ENCODE data around the gene CPHXL.

Gene CPHXL

DNA sequence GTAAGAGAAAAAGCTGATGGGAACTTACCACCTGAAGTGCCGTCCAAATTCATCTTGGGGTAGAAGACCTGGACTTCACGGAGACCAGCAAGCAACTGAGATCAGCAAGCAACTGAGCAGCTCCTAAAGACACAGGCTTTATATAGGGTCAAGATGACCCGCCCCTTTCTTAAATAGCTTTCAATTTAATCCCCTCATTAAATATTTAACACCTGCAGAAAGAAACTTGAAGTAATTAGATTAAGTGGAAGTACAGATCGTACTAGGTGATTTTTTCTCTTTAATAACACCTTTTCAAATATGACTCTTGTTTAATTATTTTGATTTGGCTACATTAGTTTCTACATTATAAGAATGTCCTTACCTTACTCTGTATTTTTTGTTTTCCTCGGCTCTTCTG is at the start of gene CPHXL:
TSS of gene CPHXL (minus strand) at position 101 of the 400 bp plus-strand sequence. CDS start at position 53, 48 bp downstream.
- no peak for DNase-seq (ENCODE audit: low read depth)

- DNase-seq (ENCODE audit: low read depth) = no peak
Observed at GRCh38 chr16:75774197-75774596, 47.9 kb upstream of the CPHXL start.

DNA sequence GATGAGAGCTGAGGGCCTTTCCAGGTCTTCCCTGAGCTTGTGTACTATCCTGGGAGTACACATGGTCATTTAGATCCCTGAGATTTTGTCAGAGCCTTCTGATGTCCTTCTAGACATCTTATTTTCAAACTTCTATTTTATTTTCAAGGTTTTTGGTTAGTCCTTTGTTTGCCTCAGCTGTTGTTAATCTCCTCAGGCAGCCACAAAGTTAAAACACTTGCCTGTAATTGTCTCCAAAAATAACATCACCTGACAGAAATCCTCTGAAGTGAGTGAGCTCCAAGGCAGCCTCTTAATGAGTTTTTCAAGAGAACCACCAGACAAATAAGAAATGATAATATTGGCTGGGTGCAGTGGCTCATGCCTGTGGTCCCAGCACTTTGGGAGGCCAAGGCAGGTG is 43.8 kb upstream of the CPHXL start:
- DNase-seq (ENCODE audit: low read depth) = no peak

DNA sequence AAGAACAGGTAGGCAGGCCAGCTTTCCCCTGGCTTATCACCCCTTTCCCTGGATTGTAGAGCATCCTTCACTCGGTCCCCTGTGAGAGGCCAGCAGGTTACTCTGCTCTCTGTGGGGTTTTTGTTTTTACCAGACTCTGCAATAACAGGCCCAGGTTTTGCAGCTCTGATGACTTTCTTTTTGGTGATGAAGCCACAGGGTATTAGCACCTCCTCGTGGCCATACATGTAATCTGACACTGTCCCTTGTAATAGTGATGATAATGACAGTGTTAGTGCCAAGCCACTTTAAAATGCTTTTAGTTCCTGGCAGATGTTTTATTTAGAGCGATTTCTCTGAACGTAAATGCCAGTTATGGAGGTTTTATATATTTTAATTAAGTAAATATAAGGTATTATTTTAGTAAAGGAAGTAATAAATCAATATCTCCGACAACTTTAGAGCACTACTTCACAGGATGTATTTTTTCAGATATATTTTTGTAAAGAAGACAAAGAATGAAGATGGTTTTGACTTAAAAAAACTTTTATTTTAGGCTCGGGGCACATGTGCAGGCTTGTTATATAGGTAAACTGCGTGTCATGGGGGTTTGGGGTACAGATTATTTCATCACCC is 38.0 kb upstream of the CPHXL start:
- DNase-seq (ENCODE audit: low read depth) = peak; percentile 53

GRCh38 chr16:75763204-75763603 is 36.9 kb upstream of the CPHXL start:
- DNase-seq (ENCODE audit: low read depth) = no peak

- no peak for DNase-seq (ENCODE audit: low read depth)
Observed at GRCh38 chr16:75762746-75763145, 36.5 kb upstream of the CPHXL start.

DNA sequence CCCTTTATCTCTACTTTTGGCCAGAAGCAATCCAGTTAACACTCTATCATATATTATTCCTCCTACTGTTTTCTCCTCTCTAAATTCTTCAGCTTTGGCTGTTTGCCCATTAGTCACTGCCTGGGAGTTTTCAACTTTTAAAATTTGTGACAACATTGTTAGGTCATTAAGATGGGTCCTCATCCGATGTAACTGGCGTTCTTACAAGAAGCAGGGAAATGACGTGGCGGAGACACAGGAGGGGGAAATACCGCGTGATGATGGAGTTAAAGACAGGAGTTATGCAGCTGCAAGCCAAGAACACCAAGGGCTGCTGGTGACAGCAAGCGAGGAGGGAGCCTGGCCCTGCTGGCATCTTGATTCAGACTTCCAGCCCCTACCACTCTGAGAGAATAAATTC is 34.8 kb upstream of the CPHXL start:
- DNase-seq (ENCODE audit: low read depth) = no peak

GRCh38 chr16:75760018-75760519 is 33.8 kb upstream of the CPHXL start:
- no peak for DNase-seq (ENCODE audit: low read depth)

DNA sequence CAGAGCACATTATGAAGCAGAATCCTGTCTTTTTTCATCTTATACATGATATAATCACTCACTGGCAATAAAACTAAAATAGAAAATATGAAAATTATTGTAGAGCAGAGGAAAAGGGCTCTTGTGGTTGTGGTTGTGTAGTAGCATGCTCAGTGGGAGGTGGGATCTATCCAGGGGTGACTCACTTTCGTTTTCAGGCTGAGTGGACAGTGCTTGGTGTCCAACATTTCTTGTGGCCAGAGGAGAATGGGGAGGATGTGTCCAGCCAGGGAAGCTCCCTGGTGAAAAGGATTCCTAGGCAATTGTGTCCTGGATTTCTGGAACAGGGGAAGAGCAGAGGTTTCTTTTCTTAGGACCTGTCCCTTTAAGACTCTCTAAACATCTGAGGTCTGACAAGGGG is 31.9 kb upstream of the CPHXL start:
- DNase-seq (ENCODE audit: low read depth) = no peak

DNA sequence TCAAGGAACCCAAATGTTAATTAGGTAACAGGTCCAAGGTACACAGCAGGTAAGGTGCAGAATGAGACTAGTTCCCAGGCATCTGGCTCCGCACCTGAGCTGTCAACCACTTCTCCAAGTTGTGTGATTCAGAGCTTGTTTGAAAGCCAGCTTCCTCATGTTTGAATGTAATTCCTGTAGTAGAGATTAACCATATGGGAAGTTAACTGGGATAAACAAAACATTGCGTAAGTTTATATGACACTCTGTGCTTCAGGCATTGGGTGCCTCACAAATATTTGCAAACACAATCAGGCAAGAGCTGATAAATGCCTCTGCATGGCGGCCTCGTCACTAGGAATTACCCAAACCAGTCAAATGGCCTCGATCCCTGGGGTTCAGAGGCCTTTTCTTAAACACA is 27.9 kb upstream of the CPHXL start:
- DNase-seq (ENCODE audit: low read depth) = no peak

DNA sequence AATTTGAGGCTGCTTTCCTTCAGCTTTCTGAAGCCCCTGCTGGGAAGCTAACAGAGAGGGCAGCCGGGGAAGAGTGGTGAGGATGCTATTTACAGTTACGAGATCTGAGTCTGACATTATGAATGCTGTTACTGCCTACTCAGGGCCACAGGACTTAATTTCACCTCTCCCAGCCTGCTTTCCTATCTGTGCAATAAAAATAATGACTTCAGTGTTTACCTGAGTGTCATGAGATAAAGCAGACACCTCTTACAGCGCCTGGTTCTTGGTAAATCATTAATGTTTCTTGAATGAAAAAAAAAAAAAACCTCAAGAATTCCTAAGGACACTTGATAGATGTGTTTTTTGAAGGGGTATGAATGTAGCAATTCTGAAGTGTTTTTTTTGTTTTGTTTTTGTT is 24.2 kb upstream of the CPHXL start:
- no peak for DNase-seq (ENCODE audit: low read depth)

GRCh38 chr16:75746359-75746758 is 20.1 kb upstream of the CPHXL start:
- no peak for DNase-seq (ENCODE audit: low read depth)

GRCh38 chr16:75745823-75746222 is 19.5 kb upstream of the CPHXL start:
- DNase-seq (ENCODE audit: low read depth) = no peak

- no peak for DNase-seq (ENCODE audit: low read depth)
Observed at GRCh38 chr16:75745242-75745641, 19.0 kb upstream of the CPHXL start.

- no peak for DNase-seq (ENCODE audit: low read depth)
Observed at GRCh38 chr16:75742424-75743047, 16.2 kb upstream of the CPHXL start.

DNA sequence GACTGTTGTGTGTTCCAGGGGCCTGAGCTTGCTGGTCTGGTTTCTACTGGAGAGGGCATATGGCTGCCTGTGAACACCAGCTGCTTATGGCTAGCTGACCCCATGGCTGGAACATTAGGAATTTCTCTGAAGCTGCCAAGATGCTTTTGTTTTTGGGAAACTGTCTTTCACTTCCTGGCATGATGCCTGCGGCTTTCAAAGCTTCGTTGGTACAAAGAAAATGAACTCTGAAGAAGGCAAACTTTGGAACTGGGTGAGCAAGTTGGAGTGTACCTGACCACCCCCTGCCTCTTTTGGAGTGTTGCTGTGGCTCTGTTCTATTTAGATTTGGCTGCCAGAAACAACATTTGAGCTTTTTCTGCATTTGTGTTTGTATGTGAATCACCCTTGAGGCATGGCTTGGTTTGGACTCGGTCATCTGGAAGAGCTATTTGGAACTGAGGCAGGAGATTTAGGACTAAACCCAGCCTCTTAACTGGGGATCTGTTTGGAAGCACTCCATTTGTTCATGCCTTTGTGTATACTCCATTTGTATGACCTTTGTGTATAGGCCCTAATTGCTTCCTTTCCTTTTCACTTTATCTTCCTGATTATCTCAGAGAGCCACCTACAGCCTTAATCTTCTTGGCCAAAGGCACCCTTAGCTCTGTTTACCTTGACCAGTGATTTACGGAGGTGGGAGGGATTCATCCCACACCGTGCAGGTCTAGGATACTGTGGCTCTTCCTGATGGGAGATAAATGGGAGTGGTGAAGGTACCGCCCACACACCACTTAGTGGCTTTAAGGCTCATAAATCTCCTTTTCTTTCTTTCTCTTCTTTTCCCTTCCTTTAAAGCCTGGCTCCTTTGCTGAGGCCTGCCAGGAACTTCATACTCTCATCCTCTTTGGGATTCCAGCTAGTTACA is 7.3 kb upstream of the CPHXL start:
- DNase-seq (ENCODE audit: low read depth) = peak; percentile 33

DNA sequence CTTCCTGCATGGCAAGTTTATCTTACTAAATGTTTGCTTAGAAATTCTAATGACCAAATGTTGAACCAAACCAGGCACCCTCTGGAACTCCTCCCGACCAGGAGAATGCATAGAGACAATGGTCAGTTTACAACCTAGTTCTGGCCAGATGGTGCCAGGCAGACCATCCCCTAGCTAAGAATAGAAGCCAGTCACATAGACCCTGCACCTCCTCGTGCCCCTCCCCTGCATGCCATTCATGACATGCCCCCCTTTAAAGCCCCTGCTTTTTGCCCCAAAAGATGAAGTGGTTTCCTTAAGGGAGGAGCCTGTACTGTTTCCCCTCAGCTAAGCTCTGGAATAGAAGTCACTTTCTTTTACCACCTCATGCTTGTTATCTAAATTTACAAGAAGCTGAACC is 6.6 kb upstream of the CPHXL start:
- DNase-seq (ENCODE audit: low read depth) = no peak

DNA sequence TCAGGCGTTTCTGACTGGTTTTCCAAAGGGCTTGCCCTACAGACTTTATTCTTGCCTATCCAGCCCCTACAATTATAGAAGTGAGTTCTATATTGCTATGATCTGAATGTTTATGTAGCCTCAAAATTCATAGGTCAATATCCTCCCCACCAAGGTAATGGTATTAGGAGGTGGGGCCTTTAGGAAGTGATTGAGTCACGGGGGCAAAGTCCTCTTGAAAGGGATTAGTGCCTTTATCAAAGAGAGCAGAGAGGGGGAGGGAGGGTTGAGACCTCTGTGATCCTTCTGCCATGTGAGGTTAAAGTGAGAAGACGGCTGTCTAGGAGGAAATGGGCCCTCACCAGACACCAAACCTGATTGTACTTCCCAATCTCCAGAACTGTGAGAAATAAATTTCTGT is 931 bp upstream of the CPHXL start:
- DNase-seq (ENCODE audit: low read depth) = no peak

- no peak for DNase-seq (ENCODE audit: low read depth)
Observed at GRCh38 chr16:75718452-75718851, 7.8 kb downstream of the CPHXL start.

- no peak for DNase-seq (ENCODE audit: low read depth)
Observed at GRCh38 chr16:75714661-75715060, 11.6 kb downstream of the CPHXL start.

DNA sequence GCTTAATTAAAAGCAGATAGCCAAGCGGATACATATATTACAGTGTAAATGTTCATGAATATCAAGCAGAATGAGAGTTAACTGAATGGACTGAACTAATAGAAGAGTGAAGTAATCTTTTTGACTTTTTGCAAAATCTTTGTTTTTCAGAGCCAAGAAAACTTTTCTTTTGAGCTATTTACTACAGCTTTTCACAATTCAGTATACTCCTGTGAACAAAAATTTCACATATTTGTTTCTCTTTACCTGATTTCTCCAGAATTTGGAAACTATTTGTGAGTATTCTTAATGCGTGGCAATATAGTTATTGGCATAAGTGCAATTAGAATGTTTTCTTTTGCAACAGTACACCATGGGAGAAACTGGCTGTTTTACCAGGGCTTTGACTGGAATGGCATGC is 15.9 kb downstream of the CPHXL start:
- no peak for DNase-seq (ENCODE audit: low read depth)

- DNase-seq (ENCODE audit: low read depth) = peak; percentile 43
Observed at GRCh38 chr16:75703306-75703705, 23.0 kb downstream of the CPHXL start.

DNA sequence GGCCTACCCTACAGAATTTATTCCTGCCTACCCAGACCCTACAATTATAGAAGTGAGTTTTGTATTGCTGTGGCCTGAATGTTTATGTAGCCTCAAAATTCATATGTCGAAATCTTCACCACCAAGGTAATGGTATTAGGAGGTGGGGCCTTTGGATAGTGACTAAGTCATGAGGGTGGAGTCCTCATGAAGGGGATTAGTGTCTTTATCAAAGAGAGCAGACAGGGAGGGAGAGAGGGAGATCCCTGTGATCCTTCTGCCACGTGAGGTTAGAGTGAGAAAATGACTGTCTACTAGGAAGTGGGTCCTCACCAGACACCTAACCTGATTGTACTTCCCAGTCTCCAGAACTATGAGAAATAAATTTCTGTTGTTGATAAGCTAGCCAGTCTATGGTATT is 24.0 kb downstream of the CPHXL start:
- no peak for DNase-seq (ENCODE audit: low read depth)
